Esophagus (tissue), 2 donors: ENCODE measurements around the gene KMT2A. TPM values are rescaled to one million over a fixed set of nuclear protein-coding genes. Genes with fewer than 3 reads are reported as not detected.
"Not testable (repeated sequence)": the region's sequence is repeated elsewhere in the genome, so short reads cannot be mapped to it uniquely, and the experiment has no call there.

Source experiments
- H3K27ac ChIP-seq, 2 donors: one replicate each; pipeline ENCODE4 v1.5.1; 2013; ENCODE audit warnings: low read depth in 2 of 2, mild to moderate bottlenecking in 2 of 2, inconsistent platforms in 1 of 2, low read length in 1 of 2, moderate library complexity in 1 of 2
- H3K27me3 ChIP-seq, 2 donors: one replicate each; pipeline ENCODE4 v1.6.1; 2013; ENCODE audit warnings: low read length in 2 of 2, control low read depth in 1 of 2, mild to moderate bottlenecking in 1 of 2; ENCODE audit not compliant: insufficient read depth in 2 of 2, control insufficient read depth in 1 of 2
- H3K36me3 ChIP-seq, 2 donors: one replicate each; pipeline ENCODE4 v1.6.1; 2013; ENCODE audit warnings: low read length in 1 of 2; ENCODE audit not compliant: control insufficient read depth in 2 of 2, insufficient read depth in 2 of 2
- H3K4me1 ChIP-seq, 2 donors: one replicate each; pipeline ENCODE4 v1.6.1; 2013; ENCODE audit warnings: low read length in 1 of 2; ENCODE audit not compliant: control insufficient read depth in 2 of 2, insufficient read depth in 2 of 2
- H3K4me3 ChIP-seq, 2 donors: one replicate each; pipeline ENCODE4 v1.5.1; 2013; ENCODE audit warnings: low read length in 2 of 2, mild to moderate bottlenecking in 2 of 2, low read depth in 1 of 2, moderate library complexity in 1 of 2
- H3K9me3 ChIP-seq, 2 donors: one replicate each; pipeline ENCODE4 v1.6.1; 2013; ENCODE audit warnings: mild to moderate bottlenecking in 2 of 2, low read depth in 1 of 2, low read length in 1 of 2, moderate library complexity in 1 of 2; ENCODE audit not compliant: control insufficient read depth in 2 of 2, insufficient read depth in 1 of 2
- WGBS, 2 donors: extraction: QIAGEN DNeasy Blood & Tissue Kit; methylation state at CpG; one replicate each; pipeline ENCODE4 v1.1.7; 2013; 5-methylcytosine and 5-hydroxymethylcytosine counted together
- polyA plus RNA-seq, 2 donors: library from polyadenylated mRNA; stranded (reverse); fragments of 200-250 nt; gene quantifications; one replicate each; pipeline ENCODE4 v1.2.3, GENCODE V29; 2013
- donor health status: healthy with polysubstance abuse.
- donor health status: Bipolar disorder and iron deficiency.

Gene KMT2A
- polyA plus RNA-seq, 2 donors: 6.4 to 8.5 TPM

DNA sequence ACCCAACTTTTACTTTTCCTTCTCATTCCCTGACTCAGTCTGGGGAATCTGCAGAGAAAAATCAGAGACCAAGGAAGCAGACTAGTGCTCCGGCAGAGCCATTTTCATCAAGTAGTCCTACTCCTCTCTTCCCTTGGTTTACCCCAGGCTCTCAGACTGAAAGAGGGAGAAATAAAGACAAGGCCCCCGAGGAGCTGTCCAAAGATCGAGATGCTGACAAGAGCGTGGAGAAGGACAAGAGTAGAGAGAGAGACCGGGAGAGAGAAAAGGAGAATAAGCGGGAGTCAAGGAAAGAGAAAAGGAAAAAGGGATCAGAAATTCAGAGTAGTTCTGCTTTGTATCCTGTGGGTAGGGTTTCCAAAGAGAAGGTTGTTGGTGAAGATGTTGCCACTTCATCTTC lies 37.2 kb downstream of the KMT2A start:
- 94% methylated on average over 6 of the region's 6 CpGs for WGBS, 2 donors

GRCh38 chr11:118476676-118477075 lies 40.4 kb downstream of the KMT2A start:
- 71 to 73% methylated on average over 7 of the region's 7 CpGs for WGBS, 2 donors
- Histone ChIP-seq H3K9me3 (no peaks in the 10 kb centered on the region), H3K27me3 (no peaks in the 10 kb centered on the region), H3K4me1 (no peaks in the 10 kb centered on the region), H3K4me3 (no peak overlapping the region), H3K27ac (no peak overlapping the region), H3K36me3 (peaks cover 15 to 18% of the 10 kb centered on the region in 2 donors)

More for the DNA sequence above, 37.2 kb downstream of the KMT2A start:
- Histone ChIP-seq H3K9me3 (no peaks in the 10 kb centered on the region), H3K27ac (no peak overlapping the region), H3K4me1 (no peaks in the 10 kb centered on the region), H3K4me3 (no peak overlapping the region), H3K27me3 (no peaks in the 10 kb centered on the region), H3K36me3 (peaks cover 10 to 13% of the 10 kb centered on the region in 2 donors)

DNA sequence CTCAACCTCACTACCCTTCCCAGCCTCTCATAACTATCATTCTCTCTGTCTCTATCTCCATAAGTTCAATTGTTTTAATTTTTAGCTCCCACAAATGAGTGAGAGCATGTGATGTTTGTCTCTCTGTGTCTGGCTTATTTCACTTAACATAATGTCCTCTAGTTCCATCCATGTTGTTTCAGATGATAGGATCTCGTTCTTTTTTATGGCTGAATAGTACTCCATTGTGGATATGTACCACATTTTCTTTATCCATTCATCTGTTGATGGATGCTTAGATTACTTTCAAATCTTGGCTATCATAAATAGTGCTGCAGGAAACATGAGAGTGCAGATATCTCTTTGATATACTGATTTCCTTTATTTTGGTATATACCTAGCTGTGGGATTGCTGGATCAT lies 44.9 kb downstream of the KMT2A start:
- not testable (repeated sequence) for H3K27me3 ChIP-seq, H3K4me3 ChIP-seq, H3K27ac ChIP-seq, H3K9me3 ChIP-seq, H3K4me1 ChIP-seq
- WGBS, 2 donors: 95 to 98% methylated on average over 1 of the region's 1 CpG
- H3K36me3 ChIP-seq: peaks cover 14 to 23% of the 10 kb centered on the region in 2 donors

- no peaks in the 10 kb centered on the region for H3K27me3 ChIP-seq
- no peaks in the 10 kb centered on the region for H3K9me3 ChIP-seq
- no peak overlapping the region for H3K27ac ChIP-seq
- 93 to 96% methylated on average over 3 of the region's 3 CpGs for WGBS, 2 donors
- no peak overlapping the region for H3K4me3 ChIP-seq
- peaks cover 7 to 15% of the 10 kb centered on the region in 2 donors for H3K36me3 ChIP-seq
- H3K4me1 ChIP-seq: no peaks in the 10 kb centered on the region
These were observed 48.1 kb downstream of the KMT2A start for GRCh38 chr11:118484405-118484804.

DNA sequence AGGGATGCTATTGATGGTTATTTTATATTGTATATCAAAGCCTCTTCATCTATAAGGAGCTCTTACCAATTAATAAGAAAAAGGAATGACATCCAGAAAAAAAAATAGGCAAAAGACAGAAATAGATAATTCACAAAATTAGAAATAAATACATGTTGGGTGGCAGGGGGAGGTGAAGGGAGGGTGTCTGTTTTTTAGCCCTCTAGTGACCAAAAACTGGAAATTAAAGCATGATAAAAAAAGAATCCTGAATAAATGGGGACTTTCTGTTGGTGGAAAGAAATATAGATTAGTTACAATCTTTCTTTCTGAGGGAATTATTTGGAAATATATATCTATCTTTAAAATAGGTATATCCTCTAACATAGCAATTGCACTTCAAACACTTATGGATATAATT lies 49.0 kb downstream of the KMT2A start:
- H3K27me3 ChIP-seq: no peaks in the 10 kb centered on the region
- H3K9me3 ChIP-seq: no peaks in the 10 kb centered on the region
- H3K36me3 ChIP-seq: peaks cover 7 to 17% of the 10 kb centered on the region in 2 donors
- H3K27ac ChIP-seq: no peak overlapping the region
- no peak overlapping the region for H3K4me3 ChIP-seq
- H3K4me1 ChIP-seq: no peaks in the 10 kb centered on the region

DNA sequence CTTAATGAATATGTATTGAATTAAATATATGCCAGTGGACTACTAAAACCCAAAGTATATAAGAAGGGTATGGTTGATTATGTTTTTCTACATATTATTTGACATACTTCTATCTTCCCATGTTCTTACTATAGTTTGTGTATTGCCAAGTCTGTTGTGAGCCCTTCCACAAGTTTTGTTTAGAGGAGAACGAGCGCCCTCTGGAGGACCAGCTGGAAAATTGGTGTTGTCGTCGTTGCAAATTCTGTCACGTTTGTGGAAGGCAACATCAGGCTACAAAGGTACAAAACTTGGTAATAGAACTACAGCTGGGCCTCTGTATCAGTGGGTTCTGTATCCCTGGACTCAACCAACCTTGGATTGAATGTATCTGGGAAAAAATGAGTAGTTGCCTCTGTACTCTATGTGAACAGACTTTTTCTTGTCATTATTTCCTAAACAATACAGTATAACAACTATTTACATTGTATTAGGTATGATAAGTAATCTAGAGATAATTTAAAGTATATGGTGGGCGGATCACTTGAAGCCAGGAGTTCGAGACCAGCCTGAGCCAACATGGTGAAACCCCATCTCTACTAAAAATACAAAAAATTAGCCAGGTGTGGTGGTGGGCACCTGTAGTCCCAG lies 52.3 kb downstream of the KMT2A start:
- no peak overlapping the region for H3K4me3 ChIP-seq
- H3K9me3 ChIP-seq: no peaks in the 10 kb centered on the region
- WGBS, 2 donors: 25% methylated on average over 7 of the region's 7 CpGs
- H3K27ac ChIP-seq: no peak overlapping the region
- no peaks in the 10 kb centered on the region for H3K4me1 ChIP-seq
- no peaks in the 10 kb centered on the region for H3K27me3 ChIP-seq
- peaks cover 3 to 6% of the 10 kb centered on the region in 2 donors for H3K36me3 ChIP-seq

DNA sequence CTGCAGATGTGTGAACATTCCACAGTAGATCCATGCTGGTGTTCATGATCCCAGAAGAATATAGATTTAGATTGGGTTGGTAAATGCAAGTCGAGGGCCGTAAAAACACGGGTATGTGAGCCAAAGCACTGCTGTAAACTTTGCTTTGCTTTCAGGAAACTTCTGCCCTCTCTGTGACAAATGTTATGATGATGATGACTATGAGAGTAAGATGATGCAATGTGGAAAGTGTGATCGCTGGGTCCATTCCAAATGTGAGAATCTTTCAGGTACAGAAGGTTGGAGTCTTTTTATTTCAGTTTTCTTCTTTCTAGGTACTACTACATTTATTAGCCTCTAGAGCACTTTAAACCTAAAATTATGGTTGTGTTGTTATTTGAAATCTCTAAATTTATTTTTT lies 54.7 kb downstream of the KMT2A start:
- 85 to 91% methylated on average over 4 of the region's 4 CpGs for WGBS, 2 donors
- no peaks in the 10 kb centered on the region for H3K4me1 ChIP-seq
- H3K4me3 ChIP-seq: no peak overlapping the region
- H3K27me3 ChIP-seq: no peaks in the 10 kb centered on the region
- H3K27ac ChIP-seq: no peak overlapping the region
- no peaks in the 10 kb centered on the region for H3K9me3 ChIP-seq
- peaks cover 4 to 7% of the 10 kb centered on the region in 2 donors for H3K36me3 ChIP-seq

- no peak overlapping the region for H3K27ac ChIP-seq
- 85 to 90% methylated on average over 4 of the region's 4 CpGs for WGBS, 2 donors
These were observed 61.5 kb downstream of the KMT2A start for GRCh38 chr11:118497831-118498230.

GRCh38 chr11:118503216-118503615 lies 66.9 kb downstream of the KMT2A start:
- Histone ChIP-seq H3K9me3 (no peaks in the 10 kb centered on the region), H3K4me1 (no peaks in the 10 kb centered on the region), H3K4me3 (no peak overlapping the region), H3K27ac (no peak overlapping the region), H3K36me3 (peaks cover 30 to 35% of the 10 kb centered on the region in 2 donors), H3K27me3 (no peaks in the 10 kb centered on the region)
- 68 to 70% methylated on average over 3 of the region's 3 CpGs for WGBS, 2 donors

More at GRCh38 chr11:118497831-118498230, 61.5 kb downstream of the KMT2A start:
- H3K9me3 ChIP-seq: no peaks in the 10 kb centered on the region
- H3K4me1 ChIP-seq: no peaks in the 10 kb centered on the region
- H3K4me3 ChIP-seq: no peak overlapping the region
- H3K27me3 ChIP-seq: no peaks in the 10 kb centered on the region
- H3K36me3 ChIP-seq: peaks cover 18 to 23% of the 10 kb centered on the region in 2 donors

DNA sequence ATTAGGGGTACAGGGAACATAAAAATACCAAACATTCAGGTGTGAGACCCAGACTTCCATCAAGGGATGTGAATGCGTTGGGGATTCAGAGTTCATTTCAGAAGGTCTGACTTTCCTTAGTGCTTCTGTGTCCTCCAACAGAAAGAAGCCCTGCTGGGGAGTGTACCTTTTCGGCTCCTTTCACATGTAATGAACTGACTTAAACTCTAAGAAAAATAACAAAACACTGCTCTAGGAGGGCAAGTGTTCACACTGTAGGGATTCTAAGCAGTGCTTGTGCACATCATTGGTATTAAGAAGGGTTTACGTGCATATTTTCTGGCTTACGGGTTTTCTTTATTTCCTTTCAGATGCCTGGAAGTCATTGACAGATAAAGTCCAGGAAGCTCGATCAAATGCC lies 75.3 kb downstream of the KMT2A start:
- Histone ChIP-seq H3K36me3 (peaks cover 11 to 16% of the 10 kb centered on the region in 2 donors), H3K27ac (no peak overlapping the region), H3K4me1 (no peaks in the 10 kb centered on the region), H3K4me3 (no peak overlapping the region), H3K27me3 (no peaks in the 10 kb centered on the region), H3K9me3 (no peaks in the 10 kb centered on the region)
- WGBS, 2 donors: 92 to 93% methylated on average over 5 of the region's 5 CpGs
